HG02884 (cell line): Measurements from ENCODE around the gene KIF7.

Experiments
- ATAC-seq: cut with Tn5 transposase; IDR thresholded peaks from one replicate; pipeline ENCODE4 v1.9.1; 2021; ENCODE audit warnings: mild to moderate bottlenecking, moderate library complexity; ENCODE audit not compliant: unreplicated experiment

KIF7 gene

GRCh38 chr15:89669941-89670340, 14.7 kb upstream of the KIF7 start:
- ATAC-seq, result no peak

GRCh38 chr15:89669309-89669865, 14.1 kb upstream of the KIF7 start:
- ATAC-seq, result no peak

GRCh38 chr15:89668171-89668570, 12.9 kb upstream of the KIF7 start:
- ATAC-seq, result no peak

- no peak for ATAC-seq
These were observed 12.4 kb upstream of the KIF7 start for GRCh38 chr15:89667706-89667960.

GRCh38 chr15:89666858-89667705, 11.8 kb upstream of the KIF7 start:
- ATAC-seq, result no peak

- ATAC-seq, result no peak
These were observed 11.1 kb upstream of the KIF7 start for GRCh38 chr15:89666184-89666857.

- ATAC-seq, result no peak
These were observed 10.3 kb upstream of the KIF7 start for GRCh38 chr15:89665449-89666181.

GRCh38 chr15:89664441-89665350, 9.4 kb upstream of the KIF7 start:
- no peak for ATAC-seq

GRCh38 chr15:89662893-89663626, 7.8 kb upstream of the KIF7 start:
- ATAC-seq, result no peak

- no peak for ATAC-seq
These were observed 5.3 kb upstream of the KIF7 start for GRCh38 chr15:89660556-89660955.

GRCh38 chr15:89659295-89659694, 4.0 kb upstream of the KIF7 start:
- no peak for ATAC-seq

GRCh38 chr15:89657686-89658200, 2.5 kb upstream of the KIF7 start:
- ATAC-seq, result no peak

GRCh38 chr15:89656116-89656815, 999 bp upstream of the KIF7 start:
- no peak for ATAC-seq

GRCh38 chr15:89654301-89654761, 936 bp downstream of the KIF7 start:
- no peak for ATAC-seq

GRCh38 chr15:89653578-89653977, 1.7 kb downstream of the KIF7 start:
- no peak for ATAC-seq

- ATAC-seq, result no peak
These were observed 2.6 kb downstream of the KIF7 start for GRCh38 chr15:89652666-89653065.

- no peak for ATAC-seq
These were observed 3.1 kb downstream of the KIF7 start for GRCh38 chr15:89652131-89652530.

- ATAC-seq, result no peak
These were observed 5.6 kb downstream of the KIF7 start for GRCh38 chr15:89649716-89650115.

GRCh38 chr15:89649013-89649625, 6.1 kb downstream of the KIF7 start:
- no peak for ATAC-seq
